HEK293T (cell line): ENCODE measurements around the gene FGF22.

Source experiments
- ARNT ChIP-seq: fragments of 450-650 bp; IDR thresholded peaks from 2 replicates; pipeline ENCODE4 v1.6.1; 2017; ENCODE audit warnings: mild to moderate bottlenecking
- CTBP1 ChIP-seq: fragments of 450-650 bp; IDR thresholded peaks from 2 replicates; pipeline ENCODE4 v1.6.1; 2016; ENCODE audit warnings: borderline replicate concordance
- FOXK2 ChIP-seq: fragments of 450-650 bp; IDR thresholded peaks from 2 replicates; pipeline ENCODE4 v1.6.1; 2016; ENCODE audit warnings: mild to moderate bottlenecking
- FOXM1 ChIP-seq: fragments of 450-650 bp; IDR thresholded peaks from 2 replicates; pipeline ENCODE4 v1.6.1; 2017; ENCODE audit warnings: mild to moderate bottlenecking, borderline replicate concordance
- HDGF ChIP-seq: fragments of 450-650 bp; IDR thresholded peaks from 2 replicates; pipeline ENCODE4 v1.6.1; 2017; ENCODE audit warnings: antibody characterized with exemption, borderline replicate concordance
- L3MBTL2 ChIP-seq: fragments of 450-650 bp; conservative IDR thresholded peaks from 2 replicates; pipeline ENCODE4 v1.6.1; 2016; ENCODE audit warnings: mild to moderate bottlenecking
- NFRKB ChIP-seq: fragments of 450-650 bp; IDR thresholded peaks from 2 replicates; pipeline ENCODE4 v1.6.1; 2016; ENCODE audit warnings: mild to moderate bottlenecking, moderate library complexity
- SP1 ChIP-seq: fragments of 450-650 bp; IDR thresholded peaks from 2 replicates; pipeline ENCODE4 v1.6.1; 2017
- SUZ12 ChIP-seq: fragments of 450-650 bp; IDR thresholded peaks from 2 replicates; pipeline ENCODE4 v1.6.1; 2016; ENCODE audit warnings: mild to moderate bottlenecking
- TARDBP ChIP-seq: fragments of 450-650 bp; IDR thresholded peaks from 2 replicates; pipeline ENCODE4 v1.6.1; 2016

DNA sequence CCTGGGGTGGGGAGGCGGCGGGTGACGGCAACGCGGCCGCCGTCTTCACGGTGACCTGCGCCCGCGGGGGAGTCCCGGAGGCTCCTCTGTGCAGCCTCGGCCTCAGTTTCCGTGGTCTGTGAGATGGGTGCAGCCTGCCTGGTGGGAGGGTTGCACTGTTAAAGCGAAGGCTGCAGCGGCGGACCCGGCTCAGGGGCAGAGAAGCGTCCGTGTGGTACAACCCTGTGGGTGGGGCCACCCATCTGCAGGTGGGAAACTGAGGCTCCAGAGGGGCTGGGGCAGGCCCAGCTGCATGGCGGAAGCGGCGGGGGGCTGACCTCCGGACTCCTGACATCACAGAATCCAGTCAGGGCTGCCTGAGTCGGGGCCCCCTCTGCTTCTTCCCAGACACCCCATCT is 481 bp downstream of the FGF22 start:
- TF ChIP-seq FOXM1, result no peak
- TF ChIP-seq CTBP1, result no peak
- no peak for TF ChIP-seq L3MBTL2
- TF ChIP-seq ARNT, result no peak
- no peak for TF ChIP-seq HDGF
- no peak for TF ChIP-seq SUZ12
- no peak for TF ChIP-seq TARDBP
- no peak for TF ChIP-seq SP1
- no peak for TF ChIP-seq FOXK2
- no peak for TF ChIP-seq NFRKB
